GM23338 (cell line): Measurements from ENCODE around the gene B4GALT1. TPM values are rescaled to one million over a fixed set of nuclear protein-coding genes. Genes with fewer than 3 reads are reported as not detected.

Experiments used
- ATAC-seq: fragments of 200-7000 bp; cut with Tn5 transposase; 3 replicates; pipeline ENCODE4 v1.9.1; 2020
- DNase-seq: peaks from one replicate; pipeline ENCODE4 v3.0.0-alpha.2; 2015; ENCODE audit warnings: low spot score
- H2AFZ ChIP-seq: fragments of 200-600 bp; sonication (generic); 2 replicates; pipeline ENCODE4 v1.8.0; 2016; ENCODE audit warnings: antibody characterized with exemption, mild to moderate bottlenecking, moderate library complexity
- H3F3A ChIP-seq: fragments of 200-600 bp; sonication (generic); replicated peaks from 2 replicates; pipeline ENCODE4 v1.8.0; 2017; ENCODE audit warnings: antibody characterized with exemption, mixed run types, low read depth
- H3K27ac ChIP-seq: fragments of 200-600 bp; sonication (generic); 2 replicates; pipeline ENCODE4 v1.6.1; 2016; ENCODE audit warnings: low read depth
- H3K27me3 ChIP-seq: fragments of 200-600 bp; sonication (generic); 2 replicates; pipeline ENCODE4 v1.8.0; 2016; ENCODE audit warnings: mild to moderate bottlenecking, mixed run types, moderate library complexity; ENCODE audit not compliant: insufficient read depth
- H3K36me3 ChIP-seq: fragments of 200-600 bp; sonication (generic); 2 replicates; pipeline ENCODE4 v1.8.0; 2016; ENCODE audit warnings: mild to moderate bottlenecking; ENCODE audit not compliant: insufficient read depth
- H3K4me1 ChIP-seq: fragments of 200-600 bp; sonication (generic); 2 replicates; pipeline ENCODE4 v1.8.0; 2016; ENCODE audit warnings: mild to moderate bottlenecking, moderate library complexity; ENCODE audit not compliant: insufficient read depth
- H3K4me2 ChIP-seq: fragments of 200-600 bp; sonication (generic); 2 replicates; pipeline ENCODE4 v1.7.1; 2017; ENCODE audit warnings: mixed run types
- H3K4me3 ChIP-seq: fragments of 200-600 bp; sonication (generic); 2 replicates; pipeline ENCODE4 v1.6.1; 2016; ENCODE audit warnings: mixed run types
- H3K79me2 ChIP-seq: fragments of 200-600 bp; sonication (generic); replicated peaks from 2 replicates; pipeline ENCODE4 v1.8.0; 2017; ENCODE audit warnings: mild to moderate bottlenecking; ENCODE audit not compliant: insufficient read depth
- H3K9me2 ChIP-seq: fragments of 200-600 bp; sonication (generic); 2 replicates; pipeline ENCODE4 v1.8.0; 2017; ENCODE audit not compliant: insufficient read depth
- H4K20me1 ChIP-seq: fragments of 200-600 bp; sonication (generic); replicated peaks from 2 replicates; pipeline ENCODE4 v1.8.0; 2017; ENCODE audit warnings: mild to moderate bottlenecking; ENCODE audit not compliant: insufficient read depth
- H3K27ac Mint-ChIP-seq: 2 replicates; pipeline ENCODE4 v1.8.0; 2020; ENCODE audit warnings: inconsistent platforms, mild to moderate bottlenecking, moderate library complexity, mixed read lengths
- H3K27me3 Mint-ChIP-seq: 3 replicates; pipeline ENCODE4 v1.8.0; 2022; ENCODE audit warnings: low read depth, mild to moderate bottlenecking, moderate library complexity, mixed read lengths, inconsistent platforms; ENCODE audit not compliant: insufficient read depth, poor library complexity
- H3K36me3 Mint-ChIP-seq: 3 replicates; pipeline ENCODE4 v1.8.0; 2021; ENCODE audit warnings: low read depth, mild to moderate bottlenecking, inconsistent platforms, moderate library complexity, mixed read lengths
- H3K4me1 Mint-ChIP-seq: 3 replicates; pipeline ENCODE4 v1.8.0; 2020; ENCODE audit warnings: mild to moderate bottlenecking, inconsistent platforms, mixed read lengths
- H3K4me3 Mint-ChIP-seq: 3 replicates; pipeline ENCODE4 v1.8.0; 2021; ENCODE audit warnings: moderate library complexity, mild to moderate bottlenecking, inconsistent platforms, mixed read lengths
- H3K9me3 Mint-ChIP-seq: 3 replicates; pipeline ENCODE4 v1.8.0; 2020; ENCODE audit warnings: moderate library complexity, mild to moderate bottlenecking, inconsistent platforms, mixed read lengths
- CREB1 ChIP-seq: fragments of 250-450 bp; sonication (Bioruptor Pico); IDR thresholded peaks from 2 replicates; pipeline ENCODE4 v1.5.0; 2020; ENCODE audit warnings: low read depth, mild to moderate bottlenecking, moderate library complexity
- CTCF ChIP-seq, 2 experiments: fragments of 200-600 bp in 1 of 2; sonication (generic) in 1 of 2; conservative IDR thresholded peaks; 2 replicates each; pipeline versions ENCODE4 v1.5.1 to v1.6.1; 2016 to 2017; ENCODE audit warnings: antibody characterized with exemption in 2 of 2, low read depth in 2 of 2, mild to moderate bottlenecking in 2 of 2, moderate library complexity in 1 of 2
- EZH2 ChIP-seq: fragments of 200-600 bp; sonication (generic); IDR thresholded peaks from one replicate; pipeline ENCODE4 v1.8.0; 2017; ENCODE audit warnings: antibody characterized with exemption, mild to moderate bottlenecking, low read depth; ENCODE audit not compliant: unreplicated experiment
- EZH2phosphoT487 ChIP-seq: fragments of 200-600 bp; sonication (generic); IDR thresholded peaks from one replicate; pipeline ENCODE4 v1.8.1; 2018; ENCODE audit warnings: antibody characterized with exemption; ENCODE audit not compliant: unreplicated experiment
- JUNB ChIP-seq: IDR thresholded peaks from one replicate; pipeline ENCODE4 v1.6.1; 2016; ENCODE audit warnings: antibody characterized with exemption; ENCODE audit not compliant: unreplicated experiment
- POLR2AphosphoS5 ChIP-seq: IDR thresholded peaks from 2 replicates; pipeline ENCODE4 v1.6.1; 2016; ENCODE audit warnings: antibody characterized with exemption, low read depth
- STAT1 ChIP-seq: IDR thresholded peaks from one replicate; pipeline ENCODE4 v1.6.1; 2016; ENCODE audit warnings: antibody characterized with exemption; ENCODE audit not compliant: unreplicated experiment
- ZNF114 ChIP-seq: fragments of 250-450 bp; sonication (Bioruptor Pico); IDR thresholded peaks from 2 replicates; pipeline ENCODE4 v1.5.0; 2020; ENCODE audit warnings: mild to moderate bottlenecking, moderate library complexity
- ZNF331 ChIP-seq: fragments of 250-450 bp; sonication (Bioruptor Pico); IDR thresholded peaks from 2 replicates; pipeline ENCODE4 v1.5.0; 2020; ENCODE audit warnings: low read depth, mild to moderate bottlenecking, moderate library complexity
- ZNF462 ChIP-seq: fragments of 250-450 bp; sonication (Bioruptor Pico); IDR thresholded peaks from 2 replicates; pipeline ENCODE4 v1.5.0; 2020; ENCODE audit warnings: mild to moderate bottlenecking, moderate library complexity
- polyA plus RNA-seq: library from polyadenylated mRNA; unstranded; fragments of >200 nt; fragmentation: Nextera tagmentation; extraction: Ambion mirVana; gene quantifications from 2 replicates; pipeline ENCODE4 v1.2.1, GENCODE V29; 2016
- total RNA-seq: library from RNA; depleted of rRNA; stranded (reverse); fragments of >200 nt; shearing (Covaris generic); gene quantifications from 2 replicates; pipeline ENCODE4 v1.2.3, GENCODE V29; 2014

Gene B4GALT1
- total and polyA plus RNA-seq, 2 experiments from 2014 or later: 6.3 to 15.8 TPM

GRCh38 chr9:33185858-33186257 is 18.7 kb upstream of the B4GALT1 start (continued):
- peak in 1 of 2 experiments; percentile 16; a peak in 1 of 4 replicates for TF ChIP-seq CTCF (conservative IDR thresholded peaks at IDR 0.05; ENCODE audit: low read depth in 2 of 2)

GRCh38 chr9:33185406-33185805 is 18.3 kb upstream of the B4GALT1 start:
- no peaks in the 10 kb centered on the region for H3K4me1 ChIP-seq
- H3K36me3 ChIP-seq: no peaks in the 10 kb centered on the region
- no peaks in the 10 kb centered on the region; the same call in 2 of the 3 replicates for H3K9me3 Mint-ChIP-seq

GRCh38 chr9:33184963-33185362 is 17.8 kb upstream of the B4GALT1 start:
- H3F3A ChIP-seq: no peaks in the 10 kb centered on the region
- Mint-ChIP-seq H3K9me3 (no peaks in the 10 kb centered on the region; the same call in 2 of the 3 replicates), H3K27me3 (peaks cover 5% of the 10 kb centered on the region)
- TF ChIP-seq EZH2phosphoT487: no peak
- TF ChIP-seq STAT1: no peak
- no peak for TF ChIP-seq POLR2AphosphoS5
- no peak for TF ChIP-seq CTCF (conservative IDR thresholded peaks at IDR 0.05; ENCODE audit: low read depth in 2 of 2)
- no peak for TF ChIP-seq ZNF331
- no peak for TF ChIP-seq JUNB
- TF ChIP-seq ZNF462 (CRISPR knock-in tag): no peak
- TF ChIP-seq EZH2: no peak

More at GRCh38 chr9:33185406-33185805, 18.3 kb upstream of the B4GALT1 start:
- Histone ChIP-seq H3K27me3 (no peaks in the 10 kb centered on the region), H4K20me1 (no peaks in the 10 kb centered on the region), H3K79me2 (no peaks in the 10 kb centered on the region), H2AFZ (peak overlapping the region; percentile 63; the same call in 1 of the 2 replicates), H3F3A (no peaks in the 10 kb centered on the region), H3K4me3 (no peak overlapping the region), H3K4me2 (no peak overlapping the region), H3K27ac (no peak overlapping the region), H3K9me2 (no peaks in the 10 kb centered on the region)
- no peak overlapping the region for H3K4me3 Mint-ChIP-seq
- DNase-seq: no peak
- H3K4me1 Mint-ChIP-seq: peaks cover 15% of the 10 kb centered on the region
- H3K27ac Mint-ChIP-seq: no peak overlapping the region
- no peaks in the 10 kb centered on the region for H3K36me3 Mint-ChIP-seq
- no peak for TF ChIP-seq EZH2phosphoT487
- TF ChIP-seq EZH2: no peak
- no peak for TF ChIP-seq ZNF114 (CRISPR knock-in tag)
- no peak for TF ChIP-seq CREB1 (CRISPR knock-in tag)
- H3K27me3 Mint-ChIP-seq: peaks cover 3% of the 10 kb centered on the region
- ATAC-seq: no peak

More at GRCh38 chr9:33184963-33185362, 17.8 kb upstream of the B4GALT1 start:
- no peak overlapping the region for H2AFZ ChIP-seq
- no peaks in the 10 kb centered on the region for H4K20me1 ChIP-seq
- no peak overlapping the region for H3K4me3 ChIP-seq
- no peaks in the 10 kb centered on the region for H3K79me2 ChIP-seq
- H3K27ac ChIP-seq: no peak overlapping the region
- no peaks in the 10 kb centered on the region for H3K9me2 ChIP-seq
- H3K36me3 ChIP-seq: no peaks in the 10 kb centered on the region
- Mint-ChIP-seq H3K36me3 (no peaks in the 10 kb centered on the region), H3K27ac (no peak overlapping the region), H3K4me1 (peaks cover 15% of the 10 kb centered on the region), H3K4me3 (no peak overlapping the region)
- no peak for ATAC-seq
- H3K27me3 ChIP-seq: no peaks in the 10 kb centered on the region
- H3K4me1 ChIP-seq: no peaks in the 10 kb centered on the region
- DNase-seq: no peak
- H3K4me2 ChIP-seq: no peak overlapping the region
